Activated naive CD4-positive, alpha-beta T cell treated with Interleukin-2 at 50 U/mL for 16 hours (primary cell): Measurements from ENCODE around the gene SPATA3.
"Not testable (repeated sequence)": the region's sequence is repeated elsewhere in the genome, so short reads cannot be mapped to it uniquely, and the experiment has no call there.

Experiments
- DNase-seq: peaks from one replicate; pipeline ENCODE4 v3.0.0-alpha.2; 2020

SPATA3 gene

DNA sequence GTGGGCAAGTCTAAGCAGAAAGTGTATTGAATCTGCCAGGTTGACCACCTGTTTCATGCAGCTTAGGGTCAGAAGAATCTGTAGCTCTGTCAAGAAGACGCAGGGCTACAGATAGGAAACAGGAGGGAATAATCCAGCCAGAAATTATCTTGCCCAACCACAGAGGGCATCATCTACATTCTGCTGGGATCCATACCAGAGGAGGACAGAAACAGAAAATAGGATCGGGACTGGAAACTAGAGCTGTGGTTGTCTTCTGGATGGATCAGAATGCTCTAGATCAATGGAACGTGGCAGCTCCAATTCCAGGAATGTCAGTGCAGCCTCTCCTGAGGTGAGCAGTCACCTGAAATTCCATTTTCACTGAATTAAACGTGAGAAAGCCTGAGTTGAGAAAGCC is 3.6 kb downstream of the SPATA3 start:
- DNase-seq = no peak

DNA sequence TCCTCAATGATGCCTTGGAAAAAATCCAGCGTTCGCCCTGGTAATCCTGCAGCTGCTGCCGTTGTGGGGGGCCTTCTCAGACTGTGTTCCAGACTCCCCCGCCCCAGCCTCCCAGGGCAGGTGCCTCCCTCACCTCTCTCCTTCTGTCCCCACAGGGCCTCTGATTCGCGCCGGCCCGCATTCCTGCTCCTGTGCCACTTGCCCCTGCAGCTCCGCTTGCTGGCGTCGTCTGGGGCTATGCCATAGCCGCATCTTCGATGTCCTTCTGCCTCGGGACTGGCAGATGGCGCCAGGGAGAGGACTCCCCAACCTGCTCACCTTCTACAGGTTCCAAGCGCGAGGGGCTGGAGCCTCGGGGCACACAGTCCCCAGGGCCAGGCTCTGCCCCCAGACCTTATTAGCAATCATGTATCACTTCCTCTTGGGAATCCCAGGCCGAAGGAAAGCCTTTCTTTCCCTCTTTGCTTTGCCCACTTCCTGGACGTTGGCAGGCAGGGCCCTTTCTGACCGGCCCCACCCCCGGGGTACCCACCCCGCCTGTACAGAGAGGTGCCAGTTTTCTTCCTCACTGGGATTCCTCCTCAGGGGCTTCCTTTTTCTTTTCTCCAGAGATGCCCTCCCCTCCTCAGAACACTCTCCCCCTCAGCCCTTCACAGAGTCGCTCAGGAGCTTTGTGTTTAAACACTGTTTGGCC is 4.4 kb downstream of the SPATA3 start:
- no peak for DNase-seq

DNA sequence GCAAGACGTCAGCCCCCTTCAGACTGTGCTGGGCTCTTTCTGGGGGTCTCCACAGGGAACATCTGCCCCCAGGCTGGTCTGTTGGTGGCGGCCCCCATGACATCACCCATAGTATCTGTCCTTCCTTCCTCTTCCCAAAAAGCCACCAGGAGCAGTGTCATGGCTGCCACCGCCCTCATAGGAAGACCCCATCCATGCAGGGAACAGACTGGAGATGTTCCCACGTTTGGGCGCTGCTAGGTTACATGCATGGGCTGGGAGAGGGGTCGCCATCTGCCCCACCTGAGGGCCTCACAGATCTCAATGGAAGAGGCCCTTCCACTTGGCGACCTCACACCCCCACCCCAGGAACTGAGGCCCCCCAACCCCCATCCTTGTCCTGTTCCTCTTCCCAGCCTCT is 5.1 kb downstream of the SPATA3 start:
- DNase-seq = no peak

DNA sequence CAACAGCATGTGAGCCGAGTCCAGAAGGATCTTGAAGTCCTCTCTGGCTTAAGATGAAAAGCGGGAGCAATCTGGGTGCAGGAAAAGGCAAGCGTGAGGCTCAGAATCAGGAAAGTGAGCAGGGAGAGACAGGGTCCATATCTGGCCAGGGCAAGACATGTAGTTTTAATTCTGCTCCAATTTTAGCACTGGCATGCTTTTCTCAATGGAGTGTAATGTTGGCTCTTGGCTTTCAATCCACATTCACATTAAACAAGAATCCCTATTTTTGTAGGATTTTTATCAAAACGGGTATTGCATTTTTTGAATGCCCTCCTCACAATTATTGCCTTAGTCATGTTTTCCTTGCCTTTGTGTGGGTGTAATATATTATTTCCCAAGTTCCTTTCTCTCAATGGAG is 6.0 kb downstream of the SPATA3 start:
- no peak for DNase-seq

DNA sequence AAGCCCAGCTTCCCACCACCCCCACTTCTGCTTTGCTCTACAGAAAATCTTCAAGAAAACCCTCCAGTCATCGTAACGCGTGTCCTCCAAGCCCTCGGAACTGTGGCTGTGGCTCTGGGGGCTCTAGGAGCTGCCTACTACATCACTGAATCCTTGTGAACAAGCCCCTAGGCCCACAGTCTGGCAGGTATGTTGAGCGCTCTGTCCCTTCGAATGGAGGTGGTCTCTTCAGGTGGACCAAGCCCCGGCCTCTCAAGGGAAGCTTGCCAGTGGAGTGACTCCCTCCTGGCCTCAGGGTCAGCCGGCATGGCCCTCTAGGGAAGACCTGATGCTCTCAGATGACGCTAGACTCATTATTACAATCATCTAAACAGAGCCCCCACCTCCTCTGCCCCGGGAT is 6.7 kb downstream of the SPATA3 start:
- DNase-seq = no peak

DNA sequence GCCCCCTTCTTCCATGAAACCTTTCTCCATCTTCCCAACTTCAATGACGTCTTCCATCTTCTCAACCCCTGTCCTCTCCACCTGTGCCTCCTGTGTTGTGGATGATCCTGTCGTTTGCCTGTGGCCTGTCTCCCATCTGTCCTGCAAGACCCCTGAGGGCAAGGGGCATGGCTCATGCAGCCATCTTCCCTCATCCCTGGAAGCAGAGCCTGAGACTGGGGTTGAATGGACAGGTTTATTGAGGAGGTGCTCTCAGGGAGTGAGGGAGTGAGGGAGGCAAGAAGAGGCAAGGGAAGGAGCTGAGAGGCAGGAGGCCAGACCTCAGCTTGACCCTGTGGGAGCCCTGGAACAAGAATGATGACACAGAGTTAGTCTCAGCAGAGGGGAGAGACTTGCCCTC is 7.3 kb downstream of the SPATA3 start:
- DNase-seq = no peak

DNA sequence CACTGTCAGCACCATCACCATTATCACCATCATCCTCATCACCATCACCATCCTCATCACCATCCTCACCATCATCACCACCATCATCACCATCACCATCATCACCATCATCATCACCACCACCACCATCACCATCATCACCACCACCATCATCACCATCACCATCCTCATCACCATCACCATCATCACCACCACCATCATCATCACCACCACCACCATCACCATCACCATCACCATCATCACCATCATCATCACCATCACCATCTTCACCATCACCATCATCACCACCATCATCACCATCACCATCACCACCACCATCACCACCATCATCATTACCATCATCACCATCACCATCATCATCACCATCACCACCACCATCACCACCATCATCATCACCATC is 9.0 kb downstream of the SPATA3 start:
- not testable (repeated sequence) for DNase-seq

DNA sequence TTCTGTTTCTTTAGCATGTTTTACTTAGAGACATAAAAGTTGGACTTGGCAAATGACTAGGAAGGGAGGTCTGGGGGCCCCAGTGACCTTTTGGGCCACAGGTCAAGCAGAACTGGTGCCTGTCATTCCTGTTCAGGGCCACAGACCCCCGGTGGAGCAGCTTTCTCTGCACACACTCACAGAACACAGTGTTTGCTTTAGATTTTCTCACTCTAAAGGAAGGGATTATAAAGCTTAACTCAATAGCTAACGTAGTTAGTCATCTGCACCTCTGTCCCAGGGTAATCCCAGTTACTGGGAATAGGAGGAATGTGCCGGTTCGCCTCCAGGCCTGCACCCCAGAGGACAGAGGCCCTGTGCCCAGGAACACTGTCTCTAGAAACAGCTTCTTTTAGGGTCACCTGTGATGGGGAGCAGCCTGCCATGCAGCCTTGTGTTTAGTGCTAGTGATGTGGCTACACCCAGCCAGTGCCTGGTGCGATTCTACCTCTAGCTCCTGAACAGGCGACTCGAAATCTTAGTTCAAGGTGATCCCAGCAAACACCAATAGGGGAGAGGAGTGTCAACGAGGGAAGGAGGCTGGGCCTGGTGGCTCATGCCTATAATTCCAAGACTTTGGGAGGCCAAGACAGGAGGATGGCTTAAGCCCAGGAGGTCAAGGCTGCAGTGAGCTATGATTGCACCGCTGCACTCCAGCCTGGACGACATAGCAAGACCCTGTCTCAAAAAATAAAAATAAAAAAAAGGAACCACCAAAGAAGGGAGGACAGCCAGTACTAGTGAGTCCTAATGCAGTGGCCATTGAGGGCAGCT is 11.6 kb downstream of the SPATA3 start:
- DNase-seq = no peak

DNA sequence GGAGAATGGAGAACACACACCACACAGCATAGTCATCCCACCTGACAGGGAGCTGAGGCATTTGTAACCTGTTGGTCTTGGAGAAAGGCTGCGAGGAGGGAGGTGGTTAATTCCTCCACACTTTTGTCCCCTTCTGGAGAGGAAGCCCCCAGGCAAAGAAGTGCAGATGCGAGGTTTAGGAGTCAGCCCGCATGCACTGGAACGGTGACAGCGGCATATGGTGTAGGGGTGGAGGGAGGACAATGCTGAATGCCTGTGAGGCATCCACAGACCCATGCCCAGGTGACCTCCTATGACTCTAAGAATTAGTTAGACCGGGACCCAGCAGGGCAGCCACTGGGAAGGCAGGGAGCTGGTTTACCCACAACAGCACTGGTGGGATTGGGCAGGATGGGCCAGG is 12.2 kb downstream of the SPATA3 start:
- DNase-seq = no peak

DNA sequence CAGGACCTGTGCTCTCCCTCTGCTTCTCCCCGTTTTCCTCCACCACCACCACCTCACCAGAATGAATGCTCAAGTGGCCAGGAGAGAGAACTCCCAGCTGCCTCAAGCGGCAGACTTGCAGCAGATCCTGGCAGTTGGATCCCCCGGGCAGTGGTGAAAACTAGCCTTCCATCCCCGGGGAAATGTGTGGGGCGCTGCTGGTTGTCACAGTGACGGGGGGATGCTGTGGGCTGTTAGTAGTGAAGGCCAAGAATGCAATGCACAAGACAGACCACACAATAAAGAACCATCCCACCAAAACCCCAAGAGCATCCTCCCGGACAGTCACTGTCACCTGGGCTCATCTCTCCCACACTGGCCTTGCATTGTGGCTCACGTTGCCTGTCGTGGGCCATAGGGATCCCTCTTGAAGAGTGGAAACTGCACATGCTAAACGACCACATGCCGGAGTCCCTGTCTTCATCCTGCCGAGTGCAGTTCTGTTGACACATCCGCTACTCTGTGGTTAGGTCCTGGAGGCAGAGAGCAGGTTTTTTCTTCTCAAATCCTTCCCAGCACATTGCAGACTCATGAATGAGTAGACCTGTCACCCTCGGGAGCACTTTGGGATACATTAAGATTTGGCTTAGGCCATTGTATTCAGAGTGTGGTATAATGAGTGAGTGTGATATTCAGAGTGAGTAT is 13.5 kb downstream of the SPATA3 start:
- DNase-seq = no peak

DNA sequence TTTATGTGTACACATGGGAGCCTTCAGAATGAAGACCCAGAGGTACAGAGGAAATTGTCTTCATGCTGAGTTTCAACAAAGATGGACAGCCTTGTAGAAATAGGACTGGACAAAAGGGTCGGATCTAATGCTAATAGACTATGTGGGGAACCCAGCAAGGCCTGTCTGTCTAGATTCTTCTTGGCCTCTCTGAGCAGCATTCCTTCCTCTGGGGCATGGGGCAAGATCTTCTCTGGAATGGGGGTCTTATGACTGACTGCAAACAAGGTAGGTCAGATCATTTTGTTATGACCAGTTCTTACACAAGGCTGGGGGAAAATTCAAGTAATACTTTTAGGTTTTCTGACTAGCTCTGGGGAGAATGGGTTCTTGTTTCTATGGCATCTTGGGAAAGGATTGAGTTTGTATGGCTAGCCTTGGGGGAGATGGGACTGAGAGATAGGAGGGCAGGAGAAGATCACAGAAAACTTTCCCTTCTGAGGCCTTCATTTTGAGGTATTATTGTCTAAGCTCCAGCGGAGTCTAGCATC is 14.3 kb downstream of the SPATA3 start:
- DNase-seq = no peak

DNA sequence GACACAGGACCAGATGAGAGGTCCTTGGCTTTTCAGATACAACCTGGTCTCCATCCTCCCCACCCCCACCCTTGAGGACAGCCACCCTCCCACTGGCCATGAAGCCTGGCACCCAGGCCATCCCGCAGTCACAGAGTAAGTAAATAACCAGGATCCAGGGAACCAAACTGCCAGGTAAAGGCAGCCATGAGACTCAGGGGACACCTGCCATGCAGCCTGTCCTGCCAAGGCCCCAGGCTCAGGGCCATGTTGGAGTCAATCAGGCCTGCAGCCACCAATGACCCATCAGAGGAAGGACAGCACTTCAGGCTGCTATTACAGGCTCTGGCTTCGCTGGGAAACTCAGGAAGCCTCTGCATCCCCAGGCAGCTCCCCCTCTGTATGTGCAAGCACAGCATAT is 15.6 kb downstream of the SPATA3 start:
- no peak for DNase-seq

DNA sequence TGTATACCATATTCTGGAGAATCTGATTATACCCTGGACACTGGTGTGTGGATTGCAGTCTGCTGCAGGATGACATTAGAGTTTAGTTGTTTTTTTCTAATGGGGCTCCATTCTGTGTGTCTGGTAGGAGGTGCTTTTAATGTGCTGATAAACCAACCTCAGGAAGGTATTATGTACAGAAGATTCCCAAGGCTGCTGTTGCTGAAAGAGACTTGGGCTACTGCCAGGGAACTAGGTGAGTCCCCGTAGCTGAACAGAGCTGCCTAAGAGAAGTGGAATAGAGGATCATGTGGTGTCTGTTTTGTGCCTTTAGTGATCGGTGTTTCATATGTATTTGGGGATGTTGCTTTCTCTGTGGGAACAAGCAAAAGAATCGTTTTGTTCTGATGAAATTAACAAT is 16.5 kb downstream of the SPATA3 start:
- DNase-seq = no peak

DNA sequence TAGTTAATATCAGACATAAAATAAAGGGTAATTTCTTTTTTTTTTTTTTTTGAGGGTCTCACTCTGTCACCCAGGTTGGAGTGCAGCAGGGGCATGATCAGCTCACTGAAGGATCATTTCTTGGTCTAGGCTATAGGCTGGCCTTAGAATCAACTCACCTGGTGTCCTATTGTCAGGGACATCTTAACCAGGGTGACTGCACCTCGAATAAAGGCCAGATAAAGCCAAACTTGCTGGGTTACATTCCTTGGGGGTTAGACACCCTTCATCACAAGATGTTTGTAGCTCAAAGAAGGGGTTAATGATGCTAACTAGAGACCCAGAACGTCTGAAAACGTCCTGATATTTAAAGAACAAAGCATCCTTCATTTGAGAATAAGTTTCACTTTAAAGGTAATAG is 17.9 kb downstream of the SPATA3 start:
- no peak for DNase-seq

DNA sequence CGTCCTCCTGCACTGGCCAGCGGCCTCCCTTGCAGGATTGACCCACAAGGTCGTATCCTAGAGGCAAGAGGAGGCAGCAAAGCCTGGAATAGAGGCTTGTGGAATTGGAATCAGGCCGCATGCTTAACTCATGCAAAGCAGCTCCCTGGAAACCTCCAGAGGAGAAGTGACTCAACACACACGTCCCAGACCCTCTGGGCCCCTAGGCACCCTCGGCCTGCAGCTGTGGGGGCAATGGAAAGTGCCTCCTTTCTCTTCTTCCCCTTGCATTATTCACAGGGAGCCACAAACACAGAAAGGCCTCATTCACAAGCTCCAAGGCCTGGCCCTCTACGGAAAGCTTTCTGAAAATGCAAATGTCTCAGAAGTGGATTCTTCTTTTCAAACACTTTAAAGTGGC is 19.6 kb downstream of the SPATA3 start:
- no peak for DNase-seq

DNA sequence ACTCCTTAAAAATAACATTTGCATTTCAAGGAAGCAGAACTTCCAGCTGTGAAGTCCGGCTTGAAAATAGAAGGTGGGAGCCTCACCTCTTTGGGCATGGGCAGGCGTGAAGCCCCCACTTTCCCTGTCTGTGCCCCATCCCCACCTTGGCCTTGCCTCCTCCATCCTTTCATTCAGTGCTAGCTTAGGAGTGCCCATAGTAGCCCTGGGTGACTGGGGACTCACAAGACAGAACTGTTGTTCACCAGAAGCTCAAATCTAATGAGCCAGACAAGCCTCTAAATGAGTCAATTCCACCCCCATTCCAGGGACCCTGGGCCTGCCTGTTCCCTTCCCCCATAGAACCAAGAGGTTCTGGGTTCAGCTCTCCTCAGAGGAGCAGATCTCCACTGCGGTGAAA is 20.0 kb downstream of the SPATA3 start:
- no peak for DNase-seq

DNA sequence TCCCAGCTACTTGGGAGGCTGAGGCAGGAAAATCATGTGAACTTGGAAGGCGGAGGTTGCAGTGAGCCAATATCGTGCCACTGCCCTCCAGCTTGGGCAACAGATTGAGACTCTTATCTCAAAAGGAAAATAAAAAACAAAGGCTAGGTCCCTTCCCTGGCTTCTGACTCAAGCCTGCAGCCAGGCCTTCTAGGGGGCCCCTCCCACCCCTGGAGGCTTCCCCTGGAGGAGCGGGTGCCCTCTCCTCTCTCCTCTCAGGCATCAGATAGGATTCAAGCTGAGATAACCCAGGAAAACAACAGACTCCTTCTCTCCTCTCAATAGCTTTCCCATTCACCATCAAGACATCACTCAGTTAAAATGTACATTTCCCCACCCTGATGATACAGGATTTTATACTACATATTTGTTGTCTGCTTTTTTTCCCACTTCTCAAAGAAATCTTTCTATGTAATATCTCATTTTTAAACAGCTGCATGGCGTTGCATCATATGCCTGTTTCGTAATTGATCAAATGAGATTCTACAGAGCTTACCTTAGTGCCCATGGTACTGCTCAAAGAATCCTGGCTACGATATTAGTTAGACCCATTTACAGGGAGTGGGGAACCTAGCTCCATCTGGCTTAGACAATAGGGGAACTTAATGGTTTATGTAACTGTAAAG is 20.8 kb downstream of the SPATA3 start:
- DNase-seq = no peak

DNA sequence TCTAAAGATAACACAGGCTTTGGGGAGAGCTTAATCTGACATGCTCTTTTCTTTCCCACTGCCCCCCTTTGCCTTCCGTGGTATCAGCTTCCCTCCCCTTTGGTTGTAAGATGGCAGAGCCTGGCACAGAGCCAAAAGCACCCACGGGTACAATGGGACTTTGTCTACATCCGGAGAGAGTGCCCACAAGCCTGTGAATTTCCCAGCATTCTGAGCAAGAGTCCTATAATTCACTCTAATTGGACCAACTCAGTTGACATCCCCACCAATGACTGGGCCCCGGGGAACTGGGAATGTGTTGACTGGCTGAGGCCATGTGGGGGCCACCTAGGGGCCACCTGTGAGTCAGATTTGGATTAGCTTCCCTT is 21.3 kb downstream of the SPATA3 start:
- no peak for DNase-seq

DNA sequence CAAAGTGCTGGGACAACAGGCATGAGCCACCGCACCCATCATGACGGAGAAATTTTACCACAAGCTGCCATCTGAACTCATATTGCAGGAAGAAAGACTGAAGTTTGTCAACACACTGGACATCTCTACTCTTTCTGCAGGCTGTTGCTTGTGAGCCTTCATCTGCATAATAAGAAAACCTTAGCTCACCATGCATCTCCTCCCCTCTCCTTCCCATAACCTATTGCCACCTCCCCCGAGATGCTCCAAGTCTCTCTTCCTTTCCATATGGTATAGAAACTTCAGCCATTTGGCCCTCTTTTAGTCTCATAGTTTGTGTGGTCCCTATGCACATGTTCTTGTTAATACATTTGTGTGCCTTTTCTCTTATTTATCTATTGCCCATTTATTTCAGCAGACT is 22.3 kb downstream of the SPATA3 start:
- DNase-seq = no peak

DNA sequence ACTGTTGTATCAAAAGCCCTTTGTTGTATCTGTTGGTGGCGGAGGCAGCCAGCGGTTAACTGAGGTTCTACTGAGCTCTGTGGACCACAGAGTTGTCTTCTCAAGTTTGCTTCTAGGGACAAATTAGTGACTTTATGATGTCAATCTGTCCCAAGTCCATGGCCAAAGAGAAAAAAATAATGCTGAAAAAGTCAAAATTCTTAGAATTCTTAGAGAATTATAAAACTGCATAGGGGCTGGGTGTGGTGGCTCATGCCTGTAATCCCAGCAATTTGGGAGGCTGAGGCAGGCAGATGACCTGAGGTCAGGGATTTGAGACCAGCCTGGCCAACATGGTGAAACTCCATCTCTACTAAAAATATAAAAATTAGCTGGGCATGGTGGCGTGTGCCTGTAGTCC is 29.1 kb downstream of the SPATA3 start:
- not testable (repeated sequence) for DNase-seq

DNA sequence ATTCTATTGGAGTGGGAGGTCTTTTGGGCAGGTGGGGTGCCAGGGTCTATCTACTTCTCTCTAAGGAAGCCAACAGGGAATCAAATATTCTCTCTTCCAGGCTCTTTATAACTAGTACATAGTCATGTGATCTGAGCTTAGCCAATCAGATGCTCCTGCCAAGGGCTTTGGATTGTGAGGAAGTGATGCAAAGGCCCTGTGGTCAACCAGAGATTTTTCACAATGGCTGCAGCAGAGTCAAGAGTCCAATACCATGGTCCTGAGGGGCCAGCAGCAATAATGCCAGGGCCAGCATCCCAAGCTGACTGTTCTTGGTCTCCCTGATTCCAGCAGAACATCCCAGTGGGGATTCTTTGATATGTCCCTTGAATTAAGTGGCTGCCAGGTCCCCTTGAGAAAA is 33.0 kb downstream of the SPATA3 start:
- no peak for DNase-seq

DNA sequence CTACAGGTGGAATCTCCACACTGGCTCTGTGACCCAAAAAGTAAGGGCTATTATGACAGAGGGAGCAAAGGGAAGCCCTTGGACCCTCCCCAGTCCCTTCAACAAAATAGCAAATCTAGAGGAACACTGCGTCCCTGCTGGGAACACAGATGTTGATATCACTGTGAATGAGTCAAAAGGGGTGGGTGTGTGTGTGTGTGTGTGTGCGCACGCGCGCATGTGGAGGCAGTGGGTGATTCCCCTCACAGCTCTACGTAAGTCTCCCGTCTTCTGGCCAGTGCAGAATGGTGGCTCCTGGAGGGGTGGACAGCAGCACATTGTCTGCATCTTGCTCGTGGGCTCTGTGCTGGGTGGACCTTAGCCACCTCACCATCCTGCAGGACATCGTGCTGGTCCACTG is 33.6 kb downstream of the SPATA3 start:
- no peak for DNase-seq

DNA sequence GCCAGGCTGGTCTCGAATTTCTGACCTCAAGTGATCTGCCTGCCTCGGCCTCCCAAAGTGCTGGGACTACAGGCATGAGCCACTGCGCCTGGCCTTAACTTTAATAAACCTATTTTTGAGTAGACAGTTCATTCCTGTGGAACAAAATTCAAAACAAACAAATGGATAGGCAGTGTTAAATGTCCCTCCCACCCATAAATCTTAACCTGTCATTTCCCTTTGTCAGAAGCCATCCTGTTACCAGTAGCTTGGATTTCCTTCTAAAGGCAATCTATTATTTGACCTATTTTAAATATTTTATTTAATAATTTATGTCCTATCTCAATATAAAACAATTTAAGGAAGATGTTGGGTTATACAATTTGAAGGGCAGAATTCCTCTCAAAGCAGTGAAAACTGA is 34.8 kb downstream of the SPATA3 start:
- DNase-seq = no peak
